ENCODE results near the gene HSF5.

DNA sequence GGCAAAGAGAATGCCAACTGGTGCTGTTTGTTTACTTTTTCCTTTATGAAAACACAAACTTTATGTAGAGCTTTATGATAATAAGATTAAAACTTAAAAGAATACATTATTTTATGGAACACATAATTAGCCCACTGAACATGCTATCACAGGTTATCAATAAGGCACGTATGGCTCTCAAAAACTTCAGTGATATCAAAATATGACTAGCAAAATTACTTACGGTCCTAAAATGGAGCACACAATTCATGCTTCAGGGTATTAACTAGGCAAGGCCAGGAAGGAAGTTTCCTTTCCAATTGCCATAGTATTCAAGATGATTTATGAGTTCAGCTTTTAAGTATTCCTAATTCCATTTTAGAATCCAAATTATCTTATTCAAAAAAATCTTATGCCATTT is 74.5 kb downstream of the HSF5 start:
- TF ChIP-seq, protein P1, sequence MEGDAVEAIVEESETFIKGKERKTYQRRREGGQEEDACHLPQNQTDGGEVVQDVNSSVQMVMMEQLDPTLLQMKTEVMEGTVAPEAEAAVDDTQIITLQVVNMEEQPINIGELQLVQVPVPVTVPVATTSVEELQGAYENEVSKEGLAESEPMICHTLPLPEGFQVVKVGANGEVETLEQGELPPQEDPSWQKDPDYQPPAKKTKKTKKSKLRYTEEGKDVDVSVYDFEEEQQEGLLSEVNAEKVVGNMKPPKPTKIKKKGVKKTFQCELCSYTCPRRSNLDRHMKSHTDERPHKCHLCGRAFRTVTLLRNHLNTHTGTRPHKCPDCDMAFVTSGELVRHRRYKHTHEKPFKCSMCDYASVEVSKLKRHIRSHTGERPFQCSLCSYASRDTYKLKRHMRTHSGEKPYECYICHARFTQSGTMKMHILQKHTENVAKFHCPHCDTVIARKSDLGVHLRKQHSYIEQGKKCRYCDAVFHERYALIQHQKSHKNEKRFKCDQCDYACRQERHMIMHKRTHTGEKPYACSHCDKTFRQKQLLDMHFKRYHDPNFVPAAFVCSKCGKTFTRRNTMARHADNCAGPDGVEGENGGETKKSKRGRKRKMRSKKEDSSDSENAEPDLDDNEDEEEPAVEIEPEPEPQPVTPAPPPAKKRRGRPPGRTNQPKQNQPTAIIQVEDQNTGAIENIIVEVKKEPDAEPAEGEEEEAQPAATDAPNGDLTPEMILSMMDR (IDR thresholded peaks at IDR 0.05 in 4 of 5, conservative IDR thresholded peaks at IDR 0.05 in 1 of 5) = no peak
- TF ChIP-seq POLR2A (IDR thresholded peaks at IDR 0.05) = no peak
